HG03442 (cell line): ENCODE data around the gene TMEM89.

Source experiments
- ATAC-seq: cut with Tn5 transposase; IDR thresholded peaks from one replicate; pipeline ENCODE4 v1.9.1; 2021; ENCODE audit warnings: mild to moderate bottlenecking, moderate library complexity; ENCODE audit not compliant: unreplicated experiment

The TMEM89 gene

DNA sequence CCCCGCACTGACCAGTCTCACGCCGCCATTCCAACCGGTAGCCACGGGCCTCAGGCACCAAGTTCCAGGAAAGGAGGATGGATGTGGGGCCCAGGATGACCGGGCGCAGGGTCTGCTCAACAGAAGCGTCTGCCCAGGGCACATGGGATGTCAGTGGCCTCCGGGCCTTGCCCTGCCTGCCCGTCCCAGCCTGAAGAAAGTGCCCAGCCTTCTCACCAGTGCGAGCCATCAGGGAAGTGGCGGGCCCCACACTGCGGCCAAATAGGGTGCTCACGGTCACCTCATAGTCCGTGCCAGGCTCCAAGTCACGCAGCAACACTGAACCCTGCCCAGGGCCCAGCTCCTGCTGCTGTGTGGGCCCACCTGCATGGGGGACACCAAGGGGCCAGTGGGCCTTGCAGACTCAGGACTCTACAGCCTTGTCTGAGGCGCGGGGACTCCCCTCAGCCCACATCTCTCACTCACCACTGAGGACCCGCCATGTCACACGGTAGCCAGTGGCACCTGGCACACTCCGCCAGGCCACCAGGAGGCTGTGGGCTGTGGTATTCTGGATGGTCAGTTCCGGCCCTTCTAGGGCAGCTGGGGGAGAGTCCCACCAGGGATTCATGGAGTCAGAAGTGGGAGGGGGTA, 29.6 kb downstream of the TMEM89 start:
- no peak for ATAC-seq

GRCh38 chr3:48591436-48591835, 30.1 kb downstream of the TMEM89 start:
- no peak for ATAC-seq

DNA sequence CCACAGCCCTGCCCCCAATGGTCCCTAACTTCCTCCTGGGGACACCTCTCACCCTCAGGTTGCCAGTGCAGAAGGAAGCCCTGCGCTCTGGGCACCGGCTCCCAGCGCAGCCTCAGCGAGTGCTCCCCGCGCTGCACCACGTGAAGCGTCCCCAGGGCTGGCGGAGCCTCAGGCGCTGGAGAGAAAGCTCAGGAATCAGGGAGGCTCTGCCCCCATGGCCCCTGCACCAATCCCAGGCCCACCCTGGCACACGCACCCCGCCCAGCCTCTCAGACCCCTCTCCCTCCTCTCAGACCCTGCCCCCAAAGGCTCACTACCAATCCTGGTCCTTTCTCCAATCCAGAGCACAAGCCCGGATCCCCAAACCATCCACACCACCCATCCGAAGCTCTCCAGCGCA, 33.3 kb downstream of the TMEM89 start:
- no peak for ATAC-seq

DNA sequence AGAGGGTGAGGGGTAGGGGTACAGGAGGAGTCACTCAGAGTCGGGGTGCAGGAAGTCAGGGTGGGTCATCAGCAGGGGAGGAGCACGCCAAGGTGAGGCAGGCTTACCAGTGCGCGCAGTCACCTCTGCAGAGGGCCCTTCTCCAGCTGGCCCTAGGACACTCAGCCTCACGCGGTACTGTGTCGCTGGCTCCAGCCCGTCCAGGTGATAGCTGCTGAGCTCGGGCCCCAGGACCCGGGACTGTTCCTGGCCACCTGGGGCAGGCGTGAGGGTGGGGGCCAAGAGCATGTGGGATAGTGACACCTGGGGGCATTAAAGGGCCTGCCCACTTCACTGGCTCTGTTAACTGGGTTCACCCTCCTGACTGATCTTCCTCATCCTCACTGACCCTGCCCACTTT, 33.9 kb downstream of the TMEM89 start:
- ATAC-seq, result no peak

GRCh38 chr3:48585411-48585810, 36.2 kb downstream of the TMEM89 start:
- no peak for ATAC-seq

DNA sequence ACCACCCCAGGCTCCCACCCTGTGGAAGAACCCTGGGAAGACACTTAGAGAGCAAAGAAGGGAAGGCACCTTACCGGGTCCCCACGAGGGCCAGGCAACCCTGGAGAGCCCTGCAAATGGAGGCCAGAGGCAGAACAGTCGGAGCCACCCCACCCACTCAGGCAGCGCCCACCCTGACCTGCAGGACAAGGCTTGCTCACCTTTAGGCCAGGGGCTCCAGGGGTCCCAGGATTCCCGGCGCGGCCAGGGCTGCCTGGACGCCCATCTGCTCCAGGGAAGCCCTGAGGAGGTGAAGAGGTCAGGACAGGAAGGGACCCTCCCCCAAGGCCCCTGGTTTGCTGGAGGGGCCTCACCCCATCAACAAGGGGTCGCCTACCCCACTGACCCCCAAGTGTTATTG, 36.7 kb downstream of the TMEM89 start:
- no peak for ATAC-seq

GRCh38 chr3:48581621-48582481, 39.7 kb downstream of the TMEM89 start:
- no peak for ATAC-seq

DNA sequence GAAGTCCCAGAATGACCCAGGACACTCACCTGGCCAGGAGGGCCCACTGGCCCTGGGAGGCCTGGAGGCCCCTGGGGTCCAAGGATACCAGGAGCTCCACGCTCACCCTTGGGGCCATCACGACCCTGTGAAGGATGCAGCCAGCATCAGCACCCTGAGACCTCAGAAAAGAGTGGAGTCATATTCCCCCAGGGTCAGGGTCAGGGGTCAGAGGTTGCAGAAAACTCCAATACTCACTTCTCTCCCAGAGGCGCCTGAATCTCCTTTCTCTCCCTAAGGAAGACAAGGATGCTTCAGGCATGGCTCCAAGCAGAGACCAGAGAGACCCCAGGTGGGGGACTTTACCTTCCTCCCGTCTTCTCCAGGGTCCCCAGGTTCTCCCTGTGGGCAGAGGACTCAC, 44.9 kb downstream of the TMEM89 start:
- ATAC-seq, result no peak

DNA sequence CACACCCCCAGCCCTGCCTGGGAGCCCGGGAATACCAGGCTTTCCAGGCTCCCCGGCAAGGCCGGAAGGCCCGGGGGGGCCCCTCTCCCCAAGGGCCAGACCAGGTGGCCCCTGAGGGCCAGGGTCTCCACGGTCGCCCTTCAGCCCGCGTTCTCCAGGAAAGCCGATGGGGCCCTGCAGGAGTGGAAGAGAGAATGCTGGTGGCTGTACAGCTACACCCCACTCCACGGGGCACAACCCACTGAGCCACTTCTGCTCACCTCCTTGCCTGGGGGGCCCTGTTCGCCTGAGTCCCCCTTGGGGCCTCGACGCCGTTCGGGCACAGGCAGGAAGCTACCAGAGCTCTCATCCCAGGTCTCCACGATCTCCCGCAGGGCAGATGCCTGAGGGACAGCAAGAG, 46.2 kb downstream of the TMEM89 start:
- ATAC-seq, result no peak

- no peak for ATAC-seq
These were observed 47.5 kb downstream of the TMEM89 start for GRCh38 chr3:48573973-48574585.

DNA sequence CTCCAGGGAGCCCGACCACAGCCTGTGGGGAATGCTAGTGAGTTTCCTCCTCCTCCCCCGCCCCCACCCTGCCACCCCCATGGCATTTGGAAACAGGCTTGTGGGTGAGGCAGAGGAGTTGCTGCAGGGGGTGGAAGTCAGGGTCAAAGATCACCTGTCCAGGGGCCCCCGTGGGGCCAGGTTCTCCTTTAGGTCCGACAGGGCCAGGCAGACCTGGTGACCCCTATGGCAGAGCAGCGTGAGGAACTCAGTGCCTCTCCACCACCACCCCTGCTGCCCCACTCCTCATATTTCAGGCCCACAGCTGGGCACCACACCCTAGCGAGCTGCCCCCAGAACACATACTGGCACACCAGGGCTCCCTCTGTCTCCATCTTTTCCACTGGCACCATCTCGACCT, 49.1 kb downstream of the TMEM89 start:
- ATAC-seq, result no peak

DNA sequence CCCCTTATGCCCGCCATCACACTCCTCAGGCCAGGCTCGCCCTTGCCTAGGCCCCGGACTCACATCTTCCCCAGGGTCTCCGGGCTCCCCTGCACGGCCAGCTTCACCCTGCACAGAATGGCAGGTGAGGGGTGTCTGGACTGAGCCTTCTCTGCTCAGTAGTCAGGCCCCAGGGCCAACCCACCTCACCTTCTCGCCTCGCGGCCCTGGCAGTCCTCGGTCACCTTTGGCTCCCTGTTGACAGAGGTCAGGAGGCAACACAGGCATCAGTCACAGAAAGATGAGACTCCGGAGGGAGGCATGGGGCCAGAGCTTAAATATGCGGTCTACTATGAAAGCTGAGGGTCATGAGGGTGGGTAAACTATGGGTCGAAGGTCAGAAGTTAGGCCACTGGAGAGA, 49.6 kb downstream of the TMEM89 start:
- no peak for ATAC-seq
